C4-2B (cell line): Measurements from ENCODE around the gene GOLGB1.

Experiments used
- H3K27ac ChIP-seq: fragments of 450-650 bp; 2 replicates; pipeline ENCODE4 v1.5.1; 2017
- ZFX ChIP-seq: fragments of 450-650 bp; IDR thresholded peaks from 2 replicates; pipeline ENCODE4 v1.6.1; 2017
- TF ChIP-seq, protein P1 (sequence below): fragments of 450-650 bp; conservative IDR thresholded peaks from 2 replicates; pipeline ENCODE4 v1.5.1; 2017; ENCODE audit warnings: mild to moderate bottlenecking

GOLGB1 gene

GRCh38 chr3:121739902-121740301, 9.6 kb downstream of the GOLGB1 start:
- TF ChIP-seq ZFX, result no peak
- TF ChIP-seq, protein P1, sequence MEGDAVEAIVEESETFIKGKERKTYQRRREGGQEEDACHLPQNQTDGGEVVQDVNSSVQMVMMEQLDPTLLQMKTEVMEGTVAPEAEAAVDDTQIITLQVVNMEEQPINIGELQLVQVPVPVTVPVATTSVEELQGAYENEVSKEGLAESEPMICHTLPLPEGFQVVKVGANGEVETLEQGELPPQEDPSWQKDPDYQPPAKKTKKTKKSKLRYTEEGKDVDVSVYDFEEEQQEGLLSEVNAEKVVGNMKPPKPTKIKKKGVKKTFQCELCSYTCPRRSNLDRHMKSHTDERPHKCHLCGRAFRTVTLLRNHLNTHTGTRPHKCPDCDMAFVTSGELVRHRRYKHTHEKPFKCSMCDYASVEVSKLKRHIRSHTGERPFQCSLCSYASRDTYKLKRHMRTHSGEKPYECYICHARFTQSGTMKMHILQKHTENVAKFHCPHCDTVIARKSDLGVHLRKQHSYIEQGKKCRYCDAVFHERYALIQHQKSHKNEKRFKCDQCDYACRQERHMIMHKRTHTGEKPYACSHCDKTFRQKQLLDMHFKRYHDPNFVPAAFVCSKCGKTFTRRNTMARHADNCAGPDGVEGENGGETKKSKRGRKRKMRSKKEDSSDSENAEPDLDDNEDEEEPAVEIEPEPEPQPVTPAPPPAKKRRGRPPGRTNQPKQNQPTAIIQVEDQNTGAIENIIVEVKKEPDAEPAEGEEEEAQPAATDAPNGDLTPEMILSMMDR, result no peak

DNA sequence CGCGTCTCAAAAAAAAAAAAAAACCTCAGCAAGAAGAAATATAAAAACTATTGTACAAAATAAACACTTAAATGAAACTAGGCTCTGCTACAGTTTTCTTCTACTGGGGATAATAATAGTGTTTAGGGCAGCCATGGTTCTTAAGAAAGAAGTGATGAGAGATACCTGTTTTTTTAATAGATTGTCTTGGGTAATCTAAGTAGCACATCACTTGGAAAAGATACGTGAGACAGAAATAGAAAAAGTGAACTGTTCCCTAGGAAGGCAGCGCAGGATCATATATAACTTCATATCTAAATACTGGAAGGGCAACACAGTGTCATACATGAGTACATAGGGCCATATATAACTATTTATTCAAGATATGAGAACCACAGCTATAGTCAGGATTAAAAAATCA, 11.9 kb downstream of the GOLGB1 start:
- TF ChIP-seq, protein P1, result no peak
- no peak for TF ChIP-seq ZFX
- no peak overlapping the region for H3K27ac ChIP-seq

More at GRCh38 chr3:121739902-121740301, 9.6 kb downstream of the GOLGB1 start:
- H3K27ac ChIP-seq, result no peak overlapping the region

DNA sequence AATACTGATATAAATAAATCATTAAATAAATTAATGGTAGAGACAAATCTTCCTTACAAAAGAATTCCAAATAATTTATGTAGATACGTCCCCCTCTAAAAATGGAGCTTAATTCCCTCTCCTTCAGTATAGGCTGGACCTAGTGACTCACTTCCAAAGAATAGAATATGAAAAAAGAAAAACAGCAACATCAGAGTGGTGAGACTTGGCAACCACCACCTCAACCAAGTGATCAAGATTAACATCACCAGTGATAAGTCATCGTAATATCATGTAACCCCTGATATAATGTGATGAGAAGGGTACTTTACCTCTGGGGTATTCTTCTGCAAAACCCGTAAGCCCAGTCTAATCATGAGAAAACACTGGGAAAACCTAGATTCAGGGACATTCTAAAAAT, 13.4 kb downstream of the GOLGB1 start:
- H3K27ac ChIP-seq, result no peak overlapping the region
- TF ChIP-seq, protein P1, result no peak
- TF ChIP-seq ZFX, result no peak

DNA sequence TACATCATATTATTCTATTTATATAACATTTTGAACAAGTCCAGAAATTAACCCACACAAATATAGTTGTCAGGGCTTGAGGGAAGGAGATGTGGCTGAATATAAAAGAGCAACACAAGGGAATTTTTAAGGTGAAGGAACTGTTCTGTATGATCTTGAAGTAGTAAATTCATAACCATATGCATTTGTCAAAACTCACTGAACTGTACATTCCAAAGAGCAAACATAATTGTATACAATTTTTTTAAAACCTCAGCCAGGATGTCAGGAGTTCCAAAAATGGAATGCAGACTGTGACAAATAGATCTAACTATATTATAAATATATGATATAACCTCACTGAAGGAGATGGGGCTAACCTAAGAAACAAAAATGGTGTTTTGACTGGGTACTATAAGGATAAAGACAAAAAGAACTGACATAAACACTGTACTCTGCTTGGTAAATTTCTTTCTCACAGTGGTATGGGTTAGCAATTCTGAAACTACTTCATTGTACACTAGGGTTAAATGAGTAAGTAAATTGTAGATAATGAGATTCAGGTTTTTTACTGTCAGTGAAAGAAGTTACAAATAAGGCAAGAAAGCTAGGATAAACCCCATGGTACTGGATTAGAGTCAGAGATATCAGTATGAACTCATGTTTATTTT, 14.4 kb downstream of the GOLGB1 start:
- TF ChIP-seq ZFX, result no peak
- TF ChIP-seq, protein P1, result no peak
- H3K27ac ChIP-seq, result no peak overlapping the region

- TF ChIP-seq, protein P1, result no peak
- TF ChIP-seq ZFX, result no peak
Measured at GRCh38 chr3:121730940-121731687, 18.4 kb downstream of the GOLGB1 start.

GRCh38 chr3:121724130-121724529, 25.4 kb downstream of the GOLGB1 start:
- no peak overlapping the region for H3K27ac ChIP-seq
- TF ChIP-seq, protein P1, result no peak
- no peak for TF ChIP-seq ZFX

More at GRCh38 chr3:121730940-121731687, 18.4 kb downstream of the GOLGB1 start:
- no peak overlapping the region for H3K27ac ChIP-seq

DNA sequence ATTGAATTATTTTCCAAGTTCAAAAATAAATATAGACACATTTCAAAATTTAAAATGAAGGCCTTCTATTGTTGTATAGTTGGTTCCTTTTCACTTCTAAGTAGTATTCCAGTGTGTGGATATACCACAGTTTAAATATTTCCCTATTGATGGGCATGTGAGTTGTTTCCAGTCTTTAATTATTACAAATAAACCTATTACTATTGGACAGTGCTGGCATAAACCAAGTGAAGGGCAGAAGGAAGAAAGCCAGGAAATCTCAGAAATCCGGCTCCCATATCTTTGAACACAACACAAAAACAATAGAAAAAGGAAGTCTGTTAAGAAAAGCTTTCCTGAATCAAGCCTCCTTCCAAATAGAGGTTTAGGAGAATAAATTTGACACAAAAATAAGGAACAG, 26.1 kb downstream of the GOLGB1 start:
- TF ChIP-seq, protein P1, result no peak
- TF ChIP-seq ZFX, result no peak
- H3K27ac ChIP-seq, result no peak overlapping the region
